Measurements from ENCODE around the gene RPP21. TPM values are rescaled to one million over a fixed set of nuclear protein-coding genes. Genes with fewer than 3 reads are reported as not detected.

RPP21 gene
- total RNA-seq, 3 donors from 2014 or later (not counting 1 experiment from before 2014, with no cell fraction given) = 24.6 to 33.3 (median 31.4) TPM

- no peak overlapping the region for H3K4me3 Mint-ChIP-seq
- no peak overlapping the region for H3K27ac ChIP-seq (ENCODE audit: low read length)
- H3K4me3 ChIP-seq (ENCODE audit: low read length) = no peak overlapping the region
- peaks cover 9 to 12% of the 10 kb centered on the region in 2 donors for H3K4me1 Mint-ChIP-seq
- H3K36me3 ChIP-seq (ENCODE audit: control insufficient read depth, insufficient read depth, low read length) = peaks cover 10% of the 10 kb centered on the region
- no peaks in the 10 kb centered on the region for H3K9me3 ChIP-seq (ENCODE audit: control insufficient read depth, insufficient read depth, low read length)
- intact Hi-C loops (cut with micrococcal nuclease) = no loop called here
- H3K27ac Mint-ChIP-seq = no peak overlapping the region
- H3K9me3 Mint-ChIP-seq = no peaks in the 10 kb centered on the region
- DNase-seq = no peak
- H3K4me1 ChIP-seq (ENCODE audit: control insufficient read depth, insufficient read depth, low read length) = peaks cover 9% of the 10 kb centered on the region
- TF ChIP-seq CTCF (IDR thresholded peaks at IDR 0.05) = no peak
- WGBS (ENCODE audit: insufficient coverage) = no CpG with 5 or more reads among the region's 3 CpGs
- H3K36me3 Mint-ChIP-seq = no peaks in the 10 kb centered on the region
- no peak for ATAC-seq
- H3K27me3 Mint-ChIP-seq (ENCODE audit: low read depth in 2 of 2) = peaks cover 8 to 45% of the 10 kb centered on the region in 2 donors
- H3K27me3 ChIP-seq (ENCODE audit: control insufficient read depth, insufficient read depth, low read length) = no peaks in the 10 kb centered on the region
Measured at GRCh38 chr6:30349421-30350177, 4.6 kb downstream of the RPP21 start.

- Histone ChIP-seq H3K9me3 (ENCODE audit: control insufficient read depth, insufficient read depth, low read length) (no peaks in the 10 kb centered on the region), H3K36me3 (ENCODE audit: control insufficient read depth, insufficient read depth, low read length) (peaks cover 10% of the 10 kb centered on the region), H3K27ac (ENCODE audit: low read length) (no peak overlapping the region), H3K4me1 (ENCODE audit: control insufficient read depth, insufficient read depth, low read length) (peaks cover 6% of the 10 kb centered on the region), H3K4me3 (ENCODE audit: low read length) (no peak overlapping the region), H3K27me3 (ENCODE audit: control insufficient read depth, insufficient read depth, low read length) (no peaks in the 10 kb centered on the region)
- DNase-seq (no peak), ATAC-seq (no peak)
- TF ChIP-seq CTCF (IDR thresholded peaks at IDR 0.05) = no peak
- intact Hi-C loops (cut with micrococcal nuclease) = no loop called here
- Mint-ChIP-seq H3K36me3 (no peaks in the 10 kb centered on the region), H3K4me1 (peaks cover 6 to 7% of the 10 kb centered on the region in 2 donors), H3K4me3 (no peak overlapping the region), H3K27me3 (ENCODE audit: low read depth in 2 of 2) (peaks cover 14 to 45% of the 10 kb centered on the region in 2 donors), H3K27ac (no peak overlapping the region), H3K9me3 (no peaks in the 10 kb centered on the region)
- WGBS (ENCODE audit: insufficient coverage) = no CpG with 5 or more reads among the region's 1 CpG
Measured at GRCh38 chr6:30350524-30350923, 5.6 kb downstream of the RPP21 start.

GRCh38 chr6:30352550-30352949 lies 7.6 kb downstream of the RPP21 start:
- H3K4me3 ChIP-seq (ENCODE audit: low read length) = no peak overlapping the region
- no peak for TF ChIP-seq CTCF (IDR thresholded peaks at IDR 0.05)
- H3K4me1 ChIP-seq (ENCODE audit: control insufficient read depth, insufficient read depth, low read length) = peaks cover under 1% of the 10 kb centered on the region
- 87% methylated on average over 2 of the region's 2 CpGs for WGBS (ENCODE audit: insufficient coverage)
- Mint-ChIP-seq H3K27ac (no peak overlapping the region), H3K36me3 (no peaks in the 10 kb centered on the region), H3K27me3 (ENCODE audit: low read depth in 2 of 2) (peaks cover 23 to 55% of the 10 kb centered on the region in 2 donors), H3K4me3 (no peak overlapping the region), H3K9me3 (no peaks in the 10 kb centered on the region), H3K4me1 (peaks cover under 1 to 2% of the 10 kb centered on the region in 2 donors)
- DNase-seq (no peak), ATAC-seq (no peak)
- no peaks in the 10 kb centered on the region for H3K27me3 ChIP-seq (ENCODE audit: control insufficient read depth, insufficient read depth, low read length)
- peaks cover 2% of the 10 kb centered on the region for H3K36me3 ChIP-seq (ENCODE audit: control insufficient read depth, insufficient read depth, low read length)
- H3K9me3 ChIP-seq (ENCODE audit: control insufficient read depth, insufficient read depth, low read length) = no peaks in the 10 kb centered on the region
- intact Hi-C loops (cut with micrococcal nuclease) = no loop called here
- H3K27ac ChIP-seq (ENCODE audit: low read length) = no peak overlapping the region

- peaks cover 19% of the 10 kb centered on the region for H3K27me3 ChIP-seq (ENCODE audit: control insufficient read depth, insufficient read depth, low read length)
- TF ChIP-seq CTCF (IDR thresholded peaks at IDR 0.05) = no peak
- DNase-seq (no peak), ATAC-seq (no peak)
- H3K4me3 ChIP-seq (ENCODE audit: low read length) = no peak overlapping the region
- no peak overlapping the region for H3K27ac ChIP-seq (ENCODE audit: low read length)
- Mint-ChIP-seq H3K4me1 (peaks cover 6 to 9% of the 10 kb centered on the region in 2 donors), H3K9me3 (no peaks in the 10 kb centered on the region), H3K4me3 (no peak overlapping the region), H3K27me3 (ENCODE audit: low read depth in 2 of 2) (peaks cover 42 to 67% of the 10 kb centered on the region in 2 donors), H3K36me3 (no peaks in the 10 kb centered on the region), H3K27ac (no peak overlapping the region)
- intact Hi-C loops (cut with micrococcal nuclease) = no loop called here
- 70% methylated on average over 4 of the region's 4 CpGs for WGBS (ENCODE audit: insufficient coverage)
- peaks cover 8% of the 10 kb centered on the region for H3K4me1 ChIP-seq (ENCODE audit: control insufficient read depth, insufficient read depth, low read length)
- no peaks in the 10 kb centered on the region for H3K9me3 ChIP-seq (ENCODE audit: control insufficient read depth, insufficient read depth, low read length)
- no peaks in the 10 kb centered on the region for H3K36me3 ChIP-seq (ENCODE audit: control insufficient read depth, insufficient read depth, low read length)
Measured at GRCh38 chr6:30355281-30355680, 10.3 kb downstream of the RPP21 start.
